Measurements from ENCODE around the gene BLOC1S4. TPM values are rescaled to one million over a fixed set of nuclear protein-coding genes. Genes with fewer than 3 reads are reported as not detected.

BLOC1S4 gene
- total RNA-seq, 1 experiment from 2014 or later: 15.7 TPM

- H3K9ac ChIP-seq (ENCODE audit: low read length): no peak overlapping the region
- BruUV-seq (replicated peaks): no TSS peak
- CTCF ChIA-PET: no interaction called here
- POLR2A ChIA-PET: no interaction called here
- intact Hi-C loops (cut with micrococcal nuclease): no loop called here
- no peaks in the 10 kb centered on the region for H3K36me3 ChIP-seq (ENCODE audit: control insufficient read depth in 1 of 2, insufficient read depth in 2 of 2, low read length in 2 of 2)
- H3K79me2 ChIP-seq (ENCODE audit: insufficient read depth, low read length): no peaks in the 10 kb centered on the region
- no peak for ATAC-seq
- RAD21 ChIA-PET (ENCODE audit: low non-redundant PET in 1 of 2, low total read pairs in 2 of 2, uncharacterized antibody in 2 of 2, unreplicated experiment in 2 of 2): no interaction called here
- no peaks in the 10 kb centered on the region for H3K9me2 ChIP-seq (ENCODE audit: insufficient read depth)
- DNase-seq (ENCODE audit: low read depth, low spot score): no peak
- TF ChIP-seq ELF1 (IDR thresholded peaks at IDR 0.05; ENCODE audit: borderline replicate concordance, low read depth): no peak
- no peak for TF ChIP-seq EGR1 (IDR thresholded peaks at IDR 0.05; ENCODE audit: low read depth)
- no peak for TF ChIP-seq JUND (IDR thresholded peaks at IDR 0.05)
- no peak for TF ChIP-seq ATF3 (IDR thresholded peaks at IDR 0.05)
- no peak for TF ChIP-seq EZH2phosphoT487 (IDR thresholded peaks at IDR 0.05; ENCODE audit: borderline replicate concordance)
- TF ChIP-seq CTCF (IDR thresholded peaks at IDR 0.05 in 2 of 3, conservative IDR thresholded peaks at IDR 0.05 in 1 of 3; ENCODE audit: borderline replicate concordance in 1 of 3, insufficient read depth in 1 of 3, low read depth in 2 of 3, low read length in 2 of 3): no peak
- TF ChIP-seq ZBTB33 (IDR thresholded peaks at IDR 0.05; ENCODE audit: extremely low read depth, insufficient replicate concordance, low read length): no peak
- no peak for TF ChIP-seq ZNF274 (IDR thresholded peaks at IDR 0.05; ENCODE audit: low read depth, low read length)
- TF ChIP-seq MAX (IDR thresholded peaks at IDR 0.05): no peak
- no peak for TF ChIP-seq RAD21 (IDR thresholded peaks at IDR 0.05; ENCODE audit: low read depth)
- no peak for TF ChIP-seq SRF (IDR thresholded peaks at IDR 0.05; ENCODE audit: low read depth)
- no peak for TF ChIP-seq CEBPB (IDR thresholded peaks at IDR 0.05; ENCODE audit: low read depth)
- no peak for TF ChIP-seq POLR2AphosphoS5 (IDR thresholded peaks at IDR 0.05; ENCODE audit: low read depth, low read length)
- no peak for TF ChIP-seq EZH2 (IDR thresholded peaks at IDR 0.05)
- H3K4me2 ChIP-seq (ENCODE audit: low read length): no peak overlapping the region
- H3K9me3 ChIP-seq (ENCODE audit: control insufficient read depth in 1 of 2, insufficient read depth in 1 of 2, low read depth in 1 of 2, low read length in 2 of 2): peaks cover 0 to 3% of the 10 kb centered on the region in 2 experiments; a peak in 1 of 4 replicates
- no peak overlapping the region for H3K4me3 ChIP-seq (replicated peaks in 1 of 2; ENCODE audit: low read depth in 1 of 2, low read length in 2 of 2)
- no peaks in the 10 kb centered on the region for H3K27me3 ChIP-seq (ENCODE audit: insufficient read depth, low read length)
- no peak overlapping the region for H2AFZ ChIP-seq (ENCODE audit: low read depth, low read length, poor library complexity, severe bottlenecking)
- no peak overlapping the region for H3K27ac ChIP-seq (ENCODE audit: low read depth, low read length)
- H3K4me1 ChIP-seq (ENCODE audit: control insufficient read depth in 1 of 2, insufficient read depth in 2 of 2, low read length in 2 of 2): no peaks in the 10 kb centered on the region
- no peaks in the 10 kb centered on the region for H4K20me1 ChIP-seq (ENCODE audit: insufficient read depth)
Observed at GRCh38 chr4:6739920-6740319, 23.9 kb downstream of the BLOC1S4 start.
